ENCODE data around the gene GTPBP4. TPM values are rescaled to one million over a fixed set of nuclear protein-coding genes. Genes with fewer than 3 reads are reported as not detected.
A peak's percentile ranks its signal among the peaks of the same experiment; 100 is the strongest.

GTPBP4 gene
- total RNA-seq, 1 donor from 2014 or later = 59.2 TPM

DNA sequence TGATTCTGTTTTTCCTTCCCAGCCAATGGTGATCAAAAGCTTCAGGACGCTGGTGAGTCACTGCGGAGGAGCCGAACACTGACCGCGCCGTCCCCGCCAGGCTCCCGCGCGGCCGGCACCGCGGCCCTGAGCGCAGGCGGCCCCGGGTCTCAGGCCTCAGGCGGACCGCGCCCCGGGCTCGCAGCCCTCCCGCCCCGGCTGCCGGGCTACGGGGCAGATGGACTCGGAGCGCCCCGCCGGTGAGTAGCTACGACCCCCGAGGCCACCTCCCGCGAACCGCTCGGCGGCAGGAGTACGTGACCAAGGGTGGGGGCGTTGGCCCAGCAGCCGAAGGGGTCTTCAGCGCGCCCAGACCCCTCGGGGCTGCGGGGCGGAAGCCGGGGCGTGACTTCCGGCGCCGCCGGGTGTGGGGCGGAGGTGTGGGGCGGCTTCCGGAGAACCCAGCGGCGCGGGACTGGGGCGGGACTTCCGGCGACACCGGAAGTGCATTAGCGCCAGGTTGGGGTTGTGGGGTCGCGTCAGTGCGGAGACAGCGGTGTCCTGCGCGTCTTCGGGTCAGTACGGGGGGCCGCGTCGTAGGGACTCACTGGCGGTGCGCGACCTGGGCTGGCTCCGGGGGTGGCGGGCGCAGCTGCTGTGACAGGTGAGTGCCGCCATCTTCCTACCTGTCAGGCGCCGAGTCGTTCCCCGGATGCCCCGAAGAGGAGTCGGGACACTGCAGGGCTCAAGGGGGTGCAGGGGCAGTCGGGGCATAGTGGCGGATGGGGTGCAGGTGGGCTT, 68.3 kb downstream of the GTPBP4 start, which contains the start of gene WDR37:
WDR37 (plus strand) TSS at position 60 of the 780 bp plus-strand sequence. CDS start 15,771 bp downstream, outside the sequence.
- Histone ChIP-seq H3K4me3 (ENCODE audit: low read depth, low read length) (peak within 1 kb of the TSS; percentile 99), H3K36me3 (ENCODE audit: control insufficient read depth, insufficient read depth, low read length) (no peaks in the 10 kb centered on the region), H3K27me3 (ENCODE audit: control insufficient read depth, insufficient read depth, low read length) (no peaks in the 10 kb centered on the region)
- DNase-seq (ENCODE audit: low read depth) = peak; percentile 65
- TF ChIP-seq, protein P1, sequence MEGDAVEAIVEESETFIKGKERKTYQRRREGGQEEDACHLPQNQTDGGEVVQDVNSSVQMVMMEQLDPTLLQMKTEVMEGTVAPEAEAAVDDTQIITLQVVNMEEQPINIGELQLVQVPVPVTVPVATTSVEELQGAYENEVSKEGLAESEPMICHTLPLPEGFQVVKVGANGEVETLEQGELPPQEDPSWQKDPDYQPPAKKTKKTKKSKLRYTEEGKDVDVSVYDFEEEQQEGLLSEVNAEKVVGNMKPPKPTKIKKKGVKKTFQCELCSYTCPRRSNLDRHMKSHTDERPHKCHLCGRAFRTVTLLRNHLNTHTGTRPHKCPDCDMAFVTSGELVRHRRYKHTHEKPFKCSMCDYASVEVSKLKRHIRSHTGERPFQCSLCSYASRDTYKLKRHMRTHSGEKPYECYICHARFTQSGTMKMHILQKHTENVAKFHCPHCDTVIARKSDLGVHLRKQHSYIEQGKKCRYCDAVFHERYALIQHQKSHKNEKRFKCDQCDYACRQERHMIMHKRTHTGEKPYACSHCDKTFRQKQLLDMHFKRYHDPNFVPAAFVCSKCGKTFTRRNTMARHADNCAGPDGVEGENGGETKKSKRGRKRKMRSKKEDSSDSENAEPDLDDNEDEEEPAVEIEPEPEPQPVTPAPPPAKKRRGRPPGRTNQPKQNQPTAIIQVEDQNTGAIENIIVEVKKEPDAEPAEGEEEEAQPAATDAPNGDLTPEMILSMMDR (IDR thresholded peaks at IDR 0.05; ENCODE audit: insufficient read depth, low read length, poor library complexity, severe bottlenecking) = no peak

GRCh38 chr10:1057106-1057657, 68.9 kb downstream of the GTPBP4 start:
- Histone ChIP-seq H3K4me3 (ENCODE audit: low read depth, low read length) (peak overlapping the region; percentile 99), H3K36me3 (ENCODE audit: control insufficient read depth, insufficient read depth, low read length) (no peaks in the 10 kb centered on the region), H3K27me3 (ENCODE audit: control insufficient read depth, insufficient read depth, low read length) (no peaks in the 10 kb centered on the region)
- no peak for DNase-seq (ENCODE audit: low read depth)
- TF ChIP-seq, protein P1 (IDR thresholded peaks at IDR 0.05; ENCODE audit: insufficient read depth, low read length, poor library complexity, severe bottlenecking) = no peak

DNA sequence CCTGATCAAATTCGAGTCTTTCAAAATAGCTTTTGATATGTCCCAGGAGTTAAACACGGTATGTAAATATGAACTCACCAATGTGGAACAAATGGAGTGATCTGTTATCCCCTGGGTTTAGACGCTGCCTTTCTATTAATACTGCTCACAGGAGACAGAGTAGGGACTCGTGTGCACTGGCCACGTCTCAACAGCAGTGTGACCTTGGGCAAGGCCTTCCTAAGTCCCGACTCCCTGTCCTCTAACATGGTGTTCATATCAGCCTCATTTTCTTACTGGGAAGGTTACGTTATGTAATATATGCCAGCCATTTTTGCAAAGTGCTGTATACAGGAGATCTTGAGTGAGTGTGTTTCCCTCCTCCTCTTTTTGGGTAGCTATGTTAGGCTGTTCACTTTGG, 69.8 kb downstream of the GTPBP4 start:
- TF ChIP-seq, protein P1 (IDR thresholded peaks at IDR 0.05; ENCODE audit: insufficient read depth, low read length, poor library complexity, severe bottlenecking) = no peak
- no peak overlapping the region for H3K4me3 ChIP-seq (ENCODE audit: low read depth, low read length)
- no peak for DNase-seq (ENCODE audit: low read depth)
- no peaks in the 10 kb centered on the region for H3K36me3 ChIP-seq (ENCODE audit: control insufficient read depth, insufficient read depth, low read length)
- no peaks in the 10 kb centered on the region for H3K27me3 ChIP-seq (ENCODE audit: control insufficient read depth, insufficient read depth, low read length)

- TF ChIP-seq, protein P1 (IDR thresholded peaks at IDR 0.05; ENCODE audit: insufficient read depth, low read length, poor library complexity, severe bottlenecking) = no peak
- no peaks in the 10 kb centered on the region for H3K36me3 ChIP-seq (ENCODE audit: control insufficient read depth, insufficient read depth, low read length)
- no peaks in the 10 kb centered on the region for H3K27me3 ChIP-seq (ENCODE audit: control insufficient read depth, insufficient read depth, low read length)
- H3K4me3 ChIP-seq (ENCODE audit: low read depth, low read length) = no peak overlapping the region
- no peak for DNase-seq (ENCODE audit: low read depth)
Observed at GRCh38 chr10:1059902-1060301, 71.7 kb downstream of the GTPBP4 start.

DNA sequence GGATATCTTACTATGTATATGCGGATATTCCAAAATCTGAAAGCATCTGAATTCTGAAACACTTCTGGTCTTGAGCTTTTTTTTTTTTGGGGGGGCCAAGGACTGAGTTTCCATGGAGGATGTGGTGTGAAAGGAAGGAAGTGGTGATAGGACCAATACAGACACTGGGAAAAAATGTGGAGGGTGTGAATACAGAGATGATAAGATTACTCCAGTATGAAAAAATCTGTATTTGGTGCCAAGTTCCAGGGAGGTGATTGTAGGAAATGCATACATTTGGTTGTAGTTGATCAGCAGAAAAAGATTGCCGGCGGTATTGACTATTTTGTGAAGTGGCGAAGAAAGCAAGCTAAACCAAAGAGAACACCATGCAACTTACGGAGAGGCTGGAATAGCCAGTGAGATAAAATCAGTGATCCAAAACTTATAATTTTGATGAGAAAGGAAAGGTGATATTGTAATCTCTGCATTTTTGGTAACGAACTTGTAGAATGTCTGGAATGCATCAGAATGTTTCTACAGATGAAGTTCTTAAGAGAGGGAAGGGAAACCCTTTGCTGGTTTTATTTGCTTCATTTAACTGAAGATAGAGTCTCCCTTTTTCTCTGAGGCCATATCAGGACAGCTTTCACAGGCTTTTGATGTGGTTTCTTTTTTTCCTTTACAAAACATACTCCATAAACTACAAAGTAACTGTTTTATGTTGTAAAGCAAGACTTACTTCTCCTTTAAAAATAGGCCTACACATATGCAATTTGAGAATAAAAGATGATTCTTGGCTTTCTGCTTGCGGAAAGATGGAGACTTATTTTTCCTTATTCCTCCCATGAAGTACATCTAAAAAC, 73.9 kb downstream of the GTPBP4 start:
- no peak for DNase-seq (ENCODE audit: low read depth)
- Histone ChIP-seq H3K4me3 (ENCODE audit: low read depth, low read length) (no peak overlapping the region), H3K36me3 (ENCODE audit: control insufficient read depth, insufficient read depth, low read length) (no peaks in the 10 kb centered on the region), H3K27me3 (ENCODE audit: control insufficient read depth, insufficient read depth, low read length) (no peaks in the 10 kb centered on the region)
- TF ChIP-seq, protein P1 (IDR thresholded peaks at IDR 0.05; ENCODE audit: insufficient read depth, low read length, poor library complexity, severe bottlenecking) = no peak
